ENCODE measurements around the gene STK11IP. TPM values are rescaled to one million over a fixed set of nuclear protein-coding genes. Genes with fewer than 3 reads are reported as not detected.

Gene STK11IP
- total and polyA plus RNA-seq, 4 donors: 6.1 to 58.2 (median 24.2) TPM

- no peak overlapping the region for H3K4me3 ChIP-seq (ENCODE audit: low read length in 2 of 2)
- H3K9me3 ChIP-seq (ENCODE audit: control insufficient read depth, low read length): no peaks in the 10 kb centered on the region
- intact Hi-C loops (cut with DNase I): no loop called here
- no peaks in the 10 kb centered on the region for H3K27me3 ChIP-seq (ENCODE audit: control insufficient read depth in 1 of 2, insufficient read depth in 2 of 2, low read length in 1 of 2)
- no peaks in the 10 kb centered on the region for H3K4me1 ChIP-seq (ENCODE audit: control insufficient read depth in 1 of 2, insufficient read depth in 2 of 2, low read length in 2 of 2)
- 85 to 95% methylated on average over 11 to 12 of the region's 12 CpGs for WGBS, 2 donors
- no peak for DNase-seq
- no peak for ATAC-seq (ENCODE audit: low FRiP score)
- H3K36me3 ChIP-seq (ENCODE audit: control insufficient read depth in 1 of 2, insufficient read depth in 2 of 2, low read length in 1 of 2): peaks cover 0 to 5% of the 10 kb centered on the region in 2 donors
- no peak overlapping the region for H3K27ac ChIP-seq (ENCODE audit: low read depth in 1 of 2, low read length in 2 of 2)
These were observed 18.2 kb downstream of the STK11IP start for GRCh38 chr2:219615894-219616293.

DNA sequence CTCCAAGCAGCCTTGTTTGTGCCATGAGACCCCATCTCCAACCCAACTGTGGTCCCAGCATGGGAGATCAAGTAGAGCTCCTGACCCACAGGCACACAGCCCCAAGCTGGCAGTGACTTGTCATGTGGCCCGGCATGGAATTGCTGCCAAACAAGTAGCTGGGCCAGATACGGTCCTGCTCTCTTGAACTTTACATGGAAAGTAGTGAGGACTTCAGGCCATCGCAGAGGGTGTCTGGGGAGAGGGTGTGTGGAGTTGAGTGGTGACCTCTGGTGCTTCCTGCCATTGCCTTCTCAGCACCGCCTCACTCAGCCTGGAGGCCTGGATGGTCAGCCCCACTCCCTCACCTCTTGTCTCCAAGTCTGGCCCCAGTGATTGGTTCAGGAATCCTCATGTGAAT, 18.9 kb downstream of the STK11IP start:
- no peak overlapping the region for H3K27ac ChIP-seq (ENCODE audit: low read depth in 1 of 2, low read length in 2 of 2)
- no peak overlapping the region for H3K4me3 ChIP-seq (ENCODE audit: low read length in 2 of 2)
- no peaks in the 10 kb centered on the region for H3K9me3 ChIP-seq (ENCODE audit: control insufficient read depth, low read length)
- DNase-seq: no peak
- intact Hi-C loops (cut with DNase I): no loop called here
- no peak for ATAC-seq (ENCODE audit: low FRiP score)
- peaks cover 0 to 5% of the 10 kb centered on the region in 2 donors for H3K36me3 ChIP-seq (ENCODE audit: control insufficient read depth in 1 of 2, insufficient read depth in 2 of 2, low read length in 1 of 2)
- no peaks in the 10 kb centered on the region for H3K4me1 ChIP-seq (ENCODE audit: control insufficient read depth in 1 of 2, insufficient read depth in 2 of 2, low read length in 2 of 2)
- no peaks in the 10 kb centered on the region for H3K27me3 ChIP-seq (ENCODE audit: control insufficient read depth in 1 of 2, insufficient read depth in 2 of 2, low read length in 1 of 2)
- WGBS, 2 donors: 66 to 73% methylated on average over 4 of the region's 4 CpGs

GRCh38 chr2:219618733-219619122, 21.1 kb downstream of the STK11IP start:
- DNase-seq: no peak
- 94 to 97% methylated on average over 3 of the region's 3 CpGs for whole genome bisulfite sequencing, 2 donors
- intact Hi-C loops (cut with DNase I): no loop called here

DNA sequence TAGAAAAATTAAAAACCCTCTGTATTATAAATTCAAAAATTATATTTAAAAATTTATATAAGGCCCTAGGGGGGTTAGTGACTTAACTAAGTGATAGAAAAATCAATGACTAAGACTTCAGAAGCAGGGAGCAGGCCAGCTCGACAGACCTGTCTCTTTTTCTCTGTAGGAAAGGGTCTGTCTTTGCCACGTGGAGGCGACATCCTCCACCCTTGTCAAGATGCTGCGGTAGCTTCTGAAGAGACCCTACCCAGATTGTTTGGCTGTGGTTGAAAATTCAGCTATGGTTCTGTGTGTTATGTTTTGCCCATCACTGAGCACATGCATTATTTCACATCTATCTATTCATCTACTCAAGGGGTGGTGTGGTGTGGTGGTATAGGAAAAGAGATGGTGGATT, 21.6 kb downstream of the STK11IP start:
- intact Hi-C loops (cut with DNase I): no loop called here
- H3K27me3 ChIP-seq (ENCODE audit: control insufficient read depth in 1 of 2, insufficient read depth in 2 of 2, low read length in 1 of 2): no peaks in the 10 kb centered on the region
- no peaks in the 10 kb centered on the region for H3K4me1 ChIP-seq (ENCODE audit: control insufficient read depth in 1 of 2, insufficient read depth in 2 of 2, low read length in 2 of 2)
- peaks cover 0 to 5% of the 10 kb centered on the region in 2 donors for H3K36me3 ChIP-seq (ENCODE audit: control insufficient read depth in 1 of 2, insufficient read depth in 2 of 2, low read length in 1 of 2)
- no peaks in the 10 kb centered on the region for H3K9me3 ChIP-seq (ENCODE audit: control insufficient read depth, low read length)
- WGBS, 2 donors: 81% methylated on average over 4 of the region's 4 CpGs
- no peak for ATAC-seq (ENCODE audit: low FRiP score)
- no peak overlapping the region for H3K4me3 ChIP-seq (ENCODE audit: low read length in 2 of 2)
- no peak for DNase-seq
- no peak overlapping the region for H3K27ac ChIP-seq (ENCODE audit: low read depth in 1 of 2, low read length in 2 of 2)

More at GRCh38 chr2:219618733-219619122, 21.1 kb downstream of the STK11IP start:
- Histone ChIP-seq H3K36me3 (ENCODE audit: control insufficient read depth in 1 of 2, insufficient read depth in 2 of 2, low read length in 1 of 2) (peaks cover 0 to 5% of the 10 kb centered on the region in 2 donors), H3K9me3 (ENCODE audit: control insufficient read depth, low read length) (no peaks in the 10 kb centered on the region), H3K4me1 (ENCODE audit: control insufficient read depth in 1 of 2, insufficient read depth in 2 of 2, low read length in 2 of 2) (no peaks in the 10 kb centered on the region), H3K27ac (ENCODE audit: low read depth in 1 of 2, low read length in 2 of 2) (no peak overlapping the region), H3K27me3 (ENCODE audit: control insufficient read depth in 1 of 2, insufficient read depth in 2 of 2, low read length in 1 of 2) (no peaks in the 10 kb centered on the region), H3K4me3 (ENCODE audit: low read length in 2 of 2) (no peak overlapping the region)
- ATAC-seq (ENCODE audit: low FRiP score): no peak

GRCh38 chr2:219620546-219620945, 22.9 kb downstream of the STK11IP start:
- DNase-seq (no peak), ATAC-seq (ENCODE audit: low FRiP score) (no peak)
- H3K27me3 ChIP-seq (ENCODE audit: control insufficient read depth in 1 of 2, insufficient read depth in 2 of 2, low read length in 1 of 2): no peaks in the 10 kb centered on the region
- intact Hi-C loops (cut with DNase I): no loop called here
- WGBS, 2 donors: 82% methylated on average over 6 of the region's 6 CpGs
- no peak overlapping the region for H3K4me3 ChIP-seq (ENCODE audit: low read length in 2 of 2)
- no peak overlapping the region for H3K27ac ChIP-seq (ENCODE audit: low read depth in 1 of 2, low read length in 2 of 2)
- H3K4me1 ChIP-seq (ENCODE audit: control insufficient read depth in 1 of 2, insufficient read depth in 2 of 2, low read length in 2 of 2): no peaks in the 10 kb centered on the region
- no peaks in the 10 kb centered on the region for H3K36me3 ChIP-seq (ENCODE audit: control insufficient read depth in 1 of 2, insufficient read depth in 2 of 2, low read length in 1 of 2)
- no peaks in the 10 kb centered on the region for H3K9me3 ChIP-seq (ENCODE audit: control insufficient read depth, low read length)

DNA sequence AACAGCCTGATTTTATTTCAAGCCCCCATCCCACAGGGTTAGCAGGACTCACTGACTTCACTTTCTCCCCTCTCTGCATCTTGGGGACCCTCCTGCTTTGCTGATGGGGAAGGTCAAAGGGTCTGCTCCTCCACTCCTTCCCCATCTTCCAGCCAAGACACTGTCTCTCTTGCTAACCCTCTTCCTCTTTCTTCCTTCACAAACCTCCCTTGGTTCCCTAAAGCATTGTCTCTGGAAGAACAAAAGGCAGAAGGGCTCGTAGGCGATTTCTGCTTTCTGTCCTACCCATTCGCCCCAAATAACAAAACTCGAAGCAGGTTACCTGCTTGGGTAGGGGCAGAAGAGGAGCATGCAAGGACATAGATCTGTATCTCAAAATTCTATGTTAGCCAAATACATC, 24.3 kb downstream of the STK11IP start:
- no peak for DNase-seq
- H3K4me1 ChIP-seq (ENCODE audit: control insufficient read depth in 1 of 2, insufficient read depth in 2 of 2, low read length in 2 of 2): no peaks in the 10 kb centered on the region
- 87 to 94% methylated on average over 4 of the region's 4 CpGs for WGBS, 2 donors
- no peaks in the 10 kb centered on the region for H3K27me3 ChIP-seq (ENCODE audit: control insufficient read depth in 1 of 2, insufficient read depth in 2 of 2, low read length in 1 of 2)
- no peak for ATAC-seq (ENCODE audit: low FRiP score)
- H3K36me3 ChIP-seq (ENCODE audit: control insufficient read depth in 1 of 2, insufficient read depth in 2 of 2, low read length in 1 of 2): no peaks in the 10 kb centered on the region
- intact Hi-C loops (cut with DNase I): no loop called here
- H3K4me3 ChIP-seq (ENCODE audit: low read length in 2 of 2): no peak overlapping the region
- H3K9me3 ChIP-seq (ENCODE audit: control insufficient read depth, low read length): no peaks in the 10 kb centered on the region
- H3K27ac ChIP-seq (ENCODE audit: low read depth in 1 of 2, low read length in 2 of 2): no peak overlapping the region

DNA sequence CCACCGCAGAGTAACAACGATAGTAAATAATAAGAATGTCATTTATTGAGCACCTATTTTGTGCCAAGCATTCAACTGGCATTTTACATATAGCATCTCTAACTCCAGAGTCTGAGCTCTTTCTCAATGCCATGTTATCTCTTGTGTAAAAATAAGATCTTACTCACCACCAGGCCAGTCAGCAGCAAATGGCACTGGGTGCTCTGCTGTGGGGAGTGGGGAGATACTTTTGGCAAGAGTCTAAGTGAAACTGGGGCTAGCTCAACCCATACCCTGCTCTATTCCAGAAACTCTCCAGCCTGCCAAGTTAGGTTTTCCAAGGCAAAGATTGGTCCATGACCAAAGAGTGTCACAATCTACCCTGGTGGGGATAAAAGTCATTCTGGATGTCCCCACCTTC, 24.8 kb downstream of the STK11IP start:
- Histone ChIP-seq H3K4me3 (ENCODE audit: low read length in 2 of 2) (no peak overlapping the region), H3K4me1 (ENCODE audit: control insufficient read depth in 1 of 2, insufficient read depth in 2 of 2, low read length in 2 of 2) (no peaks in the 10 kb centered on the region), H3K36me3 (ENCODE audit: control insufficient read depth in 1 of 2, insufficient read depth in 2 of 2, low read length in 1 of 2) (no peaks in the 10 kb centered on the region), H3K27me3 (ENCODE audit: control insufficient read depth in 1 of 2, insufficient read depth in 2 of 2, low read length in 1 of 2) (no peaks in the 10 kb centered on the region), H3K27ac (ENCODE audit: low read depth in 1 of 2, low read length in 2 of 2) (no peak overlapping the region), H3K9me3 (ENCODE audit: control insufficient read depth, low read length) (no peaks in the 10 kb centered on the region)
- intact Hi-C loops (cut with DNase I): no loop called here
- no peak for DNase-seq
- ATAC-seq (ENCODE audit: low FRiP score): no peak
- 90 to 92% methylated on average over 2 of the region's 2 CpGs for WGBS, 2 donors

GRCh38 chr2:219624565-219624964, 26.9 kb downstream of the STK11IP start:
- no peak overlapping the region for H3K4me3 ChIP-seq (ENCODE audit: low read length in 2 of 2)
- no peaks in the 10 kb centered on the region for H3K36me3 ChIP-seq (ENCODE audit: control insufficient read depth in 1 of 2, insufficient read depth in 2 of 2, low read length in 1 of 2)
- no peaks in the 10 kb centered on the region for H3K9me3 ChIP-seq (ENCODE audit: control insufficient read depth, low read length)
- intact Hi-C loops (cut with DNase I): no loop called here
- ATAC-seq (ENCODE audit: low FRiP score) (no peak), DNase-seq (no peak)
- no peak overlapping the region for H3K27ac ChIP-seq (ENCODE audit: low read depth in 1 of 2, low read length in 2 of 2)
- WGBS, 2 donors: 88 to 96% methylated on average over 6 of the region's 6 CpGs
- H3K4me1 ChIP-seq (ENCODE audit: control insufficient read depth in 1 of 2, insufficient read depth in 2 of 2, low read length in 2 of 2): no peaks in the 10 kb centered on the region
- H3K27me3 ChIP-seq (ENCODE audit: control insufficient read depth in 1 of 2, insufficient read depth in 2 of 2, low read length in 1 of 2): no peaks in the 10 kb centered on the region

GRCh38 chr2:219625179-219625578, 27.5 kb downstream of the STK11IP start:
- H3K4me1 ChIP-seq (ENCODE audit: control insufficient read depth in 1 of 2, insufficient read depth in 2 of 2, low read length in 2 of 2): no peaks in the 10 kb centered on the region
- DNase-seq (no peak), ATAC-seq (ENCODE audit: low FRiP score) (no peak)
- no peaks in the 10 kb centered on the region for H3K36me3 ChIP-seq (ENCODE audit: control insufficient read depth in 1 of 2, insufficient read depth in 2 of 2, low read length in 1 of 2)
- no peaks in the 10 kb centered on the region for H3K9me3 ChIP-seq (ENCODE audit: control insufficient read depth, low read length)
- intact Hi-C loops (cut with DNase I): no loop called here
- no peak overlapping the region for H3K27ac ChIP-seq (ENCODE audit: low read depth in 1 of 2, low read length in 2 of 2)
- H3K4me3 ChIP-seq (ENCODE audit: low read length in 2 of 2): no peak overlapping the region
- WGBS, 2 donors: 97 to 99% methylated on average over 5 of the region's 5 CpGs
- no peaks in the 10 kb centered on the region for H3K27me3 ChIP-seq (ENCODE audit: control insufficient read depth in 1 of 2, insufficient read depth in 2 of 2, low read length in 1 of 2)
